Lung microvascular endothelial cell (primary cell): ENCODE data around the gene PHACTR1. TPM values are rescaled to one million over a fixed set of nuclear protein-coding genes. Genes with fewer than 3 reads are reported as not detected.
A peak's percentile ranks its signal among the peaks of the same experiment; 100 is the strongest.

Experiments used
- DNase-seq, 2 donors: peaks; one replicate each; pipeline versions ENCODE4 v3.0.0 to v3.0.0-alpha.2; 2010; ENCODE audit warnings: low read depth in 2 of 2
- total RNA-seq: library from RNA; depleted of rRNA; stranded (reverse); fragments of >200 nt; gene quantifications from 2 replicates; pipeline ENCODE4 v1.2.1, GENCODE V29; 2014

The PHACTR1 gene
- total RNA-seq, 1 donor from 2014 or later: 0.40 TPM

DNA sequence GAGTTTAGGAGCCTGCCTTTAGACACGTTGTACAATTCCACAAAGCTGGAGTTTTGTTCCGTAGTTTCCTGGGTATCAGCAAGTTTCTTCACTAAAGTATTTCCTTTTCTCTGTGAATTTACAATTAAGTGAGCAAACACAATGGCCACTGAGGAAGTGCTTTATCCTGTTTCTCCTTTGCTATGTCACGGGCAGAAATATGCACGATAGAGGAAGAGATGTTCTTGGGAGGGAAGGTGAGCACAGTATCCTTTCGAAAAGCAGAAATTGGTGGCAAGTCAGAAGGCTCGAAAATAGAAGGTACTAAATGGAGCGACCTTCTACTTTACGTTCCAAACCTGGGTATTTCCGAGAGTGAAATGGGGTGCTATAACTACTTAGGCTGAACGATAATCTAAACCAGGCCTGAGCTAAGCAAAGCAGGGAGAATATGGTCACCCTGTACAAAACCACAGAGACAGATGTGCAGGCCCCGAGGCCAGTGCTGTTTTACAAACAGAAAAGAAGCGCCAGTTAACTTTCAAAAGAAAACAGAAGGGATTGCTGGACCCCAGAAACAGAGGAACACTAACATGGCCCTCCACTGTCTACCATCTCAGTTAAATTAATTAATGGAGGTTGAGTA is 352.1 kb downstream of the PHACTR1 start:
- peak; percentile 41 to 81 for DNase-seq

DNA sequence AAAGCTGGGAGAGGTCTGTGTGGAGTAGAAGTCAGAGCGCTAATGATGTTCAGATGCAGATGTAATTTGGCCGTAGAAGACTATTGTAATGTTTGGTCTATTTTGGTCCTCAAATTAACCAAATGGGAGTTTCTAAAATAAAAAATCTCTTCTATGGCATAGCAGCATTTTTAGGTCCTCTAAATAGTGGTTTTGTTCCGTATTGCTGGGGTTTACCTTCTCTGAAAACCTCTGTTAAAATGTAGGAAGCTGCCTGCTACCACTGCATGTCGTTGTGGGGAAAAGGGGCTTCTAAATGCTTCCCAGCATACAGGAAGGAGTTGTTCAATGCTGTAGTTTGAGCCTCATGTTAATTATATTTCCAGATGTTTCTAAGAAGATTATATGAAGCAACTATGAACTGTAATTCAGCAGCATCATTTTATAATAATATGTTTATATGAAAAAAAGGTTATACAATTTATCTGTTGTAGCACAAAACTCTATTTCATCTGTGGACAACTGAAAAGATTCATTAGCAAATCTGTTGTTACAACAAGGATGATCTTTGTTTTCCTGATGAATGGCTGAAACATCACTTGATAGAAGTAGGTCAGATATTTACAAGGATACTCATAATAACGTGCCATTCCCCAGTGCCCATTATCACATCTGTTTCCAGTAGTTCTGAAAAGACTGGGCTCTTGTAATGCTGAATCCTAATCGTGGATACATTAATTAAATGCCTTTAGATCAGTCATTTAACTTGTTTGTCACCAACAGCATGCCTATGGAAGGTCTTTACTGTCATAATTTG is 355.2 kb downstream of the PHACTR1 start:
- no peak for DNase-seq

DNA sequence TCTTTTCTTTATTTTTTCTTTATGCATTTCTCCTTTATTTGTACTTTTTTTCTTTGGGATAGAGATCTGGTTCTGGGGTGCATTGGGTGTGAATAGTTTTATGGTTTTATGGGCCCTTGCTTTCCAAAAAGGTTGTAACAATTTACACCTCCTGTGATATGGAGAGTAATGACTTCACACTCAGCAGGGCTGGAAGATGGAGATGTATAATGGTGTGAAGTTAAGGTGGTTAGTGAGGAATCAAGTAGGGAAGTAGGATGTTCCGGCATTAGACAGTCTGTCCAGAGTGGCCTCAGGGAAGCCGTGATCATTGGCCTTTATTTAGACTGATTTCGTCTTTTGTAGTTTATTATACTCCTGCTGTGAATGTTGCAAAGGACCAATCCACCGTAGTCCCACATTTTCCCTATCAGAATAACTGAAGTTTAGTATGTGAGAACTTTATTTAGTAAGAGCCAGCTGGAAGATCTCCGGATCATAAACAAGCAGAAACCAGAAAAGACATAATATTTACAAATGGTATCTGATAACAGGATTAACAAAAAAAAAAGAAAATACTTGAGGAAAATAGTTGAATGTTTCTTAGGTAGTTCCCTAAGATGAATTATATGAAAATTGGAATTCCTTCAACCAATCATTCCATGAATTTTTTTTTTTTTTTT is 356.2 kb downstream of the PHACTR1 start:
- DNase-seq: no peak

GRCh38 chr6:13074415-13075140 is 358.0 kb downstream of the PHACTR1 start:
- DNase-seq: peak in 1 of 2 donors; percentile 12

DNA sequence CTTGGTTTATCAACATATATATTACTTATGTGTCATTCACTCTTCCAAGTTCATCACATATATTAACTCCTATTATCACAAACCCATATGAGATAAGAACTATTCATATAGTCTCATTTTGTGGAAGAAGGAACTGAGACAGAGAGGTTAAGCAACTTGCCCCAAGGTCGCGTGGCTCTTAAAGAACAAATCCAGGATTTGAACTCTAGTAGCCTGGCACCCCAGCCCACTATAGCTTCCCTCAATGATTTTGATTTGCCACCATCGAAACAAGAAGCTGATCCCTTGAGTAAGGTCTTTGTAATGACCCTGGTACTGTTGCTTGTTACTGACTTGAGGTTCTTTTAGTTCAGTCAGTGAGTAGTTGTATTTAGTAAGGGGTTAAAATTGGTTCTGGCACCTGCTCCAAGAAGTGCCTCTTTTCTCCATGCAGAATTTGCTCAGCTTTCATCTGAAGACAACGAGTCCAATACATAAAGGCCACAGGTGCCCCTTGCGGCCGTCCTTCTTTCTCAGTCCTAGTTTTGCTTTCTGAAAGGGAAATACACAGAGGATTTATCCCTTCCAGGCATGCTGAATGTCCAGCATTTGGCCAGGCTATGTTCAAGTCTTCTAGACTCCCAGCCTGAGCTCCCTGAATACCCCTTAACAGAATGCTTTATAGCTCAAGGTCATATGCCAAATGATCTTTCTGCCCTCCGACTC is 358.7 kb downstream of the PHACTR1 start:
- DNase-seq: no peak

- no peak for DNase-seq
Measured at GRCh38 chr6:13076575-13076974, 360.0 kb downstream of the PHACTR1 start.

GRCh38 chr6:13077117-13077516 is 360.6 kb downstream of the PHACTR1 start:
- peak in 1 of 2 donors; percentile 61 for DNase-seq

- DNase-seq: no peak
Measured at GRCh38 chr6:13079096-13079723, 362.6 kb downstream of the PHACTR1 start.

GRCh38 chr6:13080462-13081188 is 364.1 kb downstream of the PHACTR1 start:
- no peak for DNase-seq

- DNase-seq: no peak
Measured at GRCh38 chr6:13081189-13081563, 364.6 kb downstream of the PHACTR1 start.

DNA sequence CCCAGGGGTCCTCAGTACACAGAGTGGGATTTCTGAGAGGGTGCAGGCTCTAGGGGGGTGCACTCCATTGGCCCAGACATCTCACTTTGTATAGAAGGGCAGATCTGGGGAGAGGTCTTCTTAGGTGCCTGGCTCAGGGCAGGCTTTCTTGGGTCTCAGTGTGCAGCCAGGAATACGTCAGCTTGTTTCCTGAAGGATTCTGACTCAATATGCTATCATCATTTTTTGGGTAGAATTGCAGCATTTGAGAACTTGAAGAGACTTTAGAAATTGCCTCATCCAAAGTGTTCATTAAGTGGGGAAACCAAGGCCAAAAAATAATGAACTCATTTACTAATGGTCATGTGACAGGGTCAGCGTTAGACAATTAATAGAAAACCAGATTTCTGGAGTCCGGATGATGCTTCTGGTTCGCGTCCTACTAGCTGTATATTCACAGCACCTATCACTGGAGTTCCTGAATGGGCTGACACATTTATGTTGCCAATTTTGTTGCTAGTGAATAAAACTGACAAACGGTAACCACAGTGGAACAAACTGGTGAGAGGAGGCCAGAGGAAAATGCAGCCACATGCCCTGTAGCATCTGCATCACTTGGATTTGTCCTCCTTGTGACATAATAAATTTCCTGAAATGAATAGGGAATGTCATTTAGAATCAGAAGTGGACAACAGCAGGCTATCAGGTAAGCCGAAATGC is 372.9 kb downstream of the PHACTR1 start:
- peak; percentile 3 to 70 for DNase-seq

DNA sequence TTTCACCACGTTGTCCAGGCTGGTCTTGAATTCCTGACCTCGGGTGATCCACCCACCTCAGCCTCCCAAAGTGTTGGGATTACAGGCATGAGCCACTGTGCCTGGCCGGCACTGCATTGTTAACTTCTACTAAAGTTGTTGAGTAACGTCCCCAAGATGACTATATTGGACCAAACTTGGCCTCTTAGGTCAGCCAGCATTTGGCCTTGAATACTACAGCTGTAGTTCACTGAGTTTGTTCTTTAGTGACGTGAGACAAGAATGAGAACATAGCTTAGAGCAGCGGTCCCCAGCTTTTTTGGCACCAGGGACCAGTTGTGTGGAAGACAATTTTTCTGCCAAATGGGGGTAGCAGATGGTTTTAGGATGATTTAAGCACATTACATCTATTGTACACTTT is 374.6 kb downstream of the PHACTR1 start:
- DNase-seq: no peak

- no peak for DNase-seq
Measured at GRCh38 chr6:13094781-13095425, 378.3 kb downstream of the PHACTR1 start.

- DNase-seq: no peak
Measured at GRCh38 chr6:13096084-13096483, 379.5 kb downstream of the PHACTR1 start.

GRCh38 chr6:13097454-13097853 is 380.9 kb downstream of the PHACTR1 start:
- no peak for DNase-seq

- no peak for DNase-seq
Measured at GRCh38 chr6:13098006-13098405, 381.4 kb downstream of the PHACTR1 start.

DNA sequence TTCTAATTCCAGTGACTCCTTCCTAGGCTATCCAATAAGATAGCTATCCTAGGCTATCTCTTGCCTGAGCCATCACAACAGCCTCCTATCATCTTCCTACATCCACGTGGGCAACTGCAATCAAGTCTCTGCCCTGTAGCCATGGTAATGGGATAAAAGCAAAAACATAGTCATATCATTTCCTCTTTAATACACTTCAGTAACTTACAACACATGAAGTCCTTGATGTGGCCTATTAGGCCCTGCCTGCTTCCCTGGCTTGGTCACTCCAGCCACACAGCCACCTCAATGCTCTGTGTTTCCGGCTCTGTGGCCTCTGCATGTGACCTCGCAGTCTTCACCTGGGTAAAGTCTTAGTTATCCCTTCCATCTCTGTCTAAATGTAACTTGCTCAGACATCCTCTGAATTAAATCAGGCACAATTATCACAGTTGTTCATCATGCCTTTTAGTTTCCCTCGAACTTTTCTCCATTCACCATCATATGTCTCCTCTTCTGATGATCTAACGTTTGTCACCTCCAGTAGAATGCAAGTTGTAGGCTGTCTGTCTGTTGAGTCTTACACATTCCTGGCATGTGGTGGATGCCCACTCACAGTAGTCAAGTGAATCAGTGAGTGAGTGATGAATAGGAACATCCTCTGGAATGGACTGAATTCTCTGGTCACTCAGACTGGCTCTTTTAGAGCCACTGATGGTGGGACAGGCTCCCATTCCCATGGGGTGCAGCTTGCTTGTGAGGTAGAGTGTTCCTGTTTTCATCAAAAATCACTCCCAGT is 382.4 kb downstream of the PHACTR1 start:
- DNase-seq: peak in 1 of 2 donors; percentile 26

- DNase-seq: no peak
Measured at GRCh38 chr6:13099771-13100170, 383.2 kb downstream of the PHACTR1 start.
